ENCODE measurements around the gene HS1BP3.

HS1BP3 gene

GRCh38 chr2:20582600-20583221, 68.2 kb downstream of the HS1BP3 start:
- no peak for DNase-seq

DNA sequence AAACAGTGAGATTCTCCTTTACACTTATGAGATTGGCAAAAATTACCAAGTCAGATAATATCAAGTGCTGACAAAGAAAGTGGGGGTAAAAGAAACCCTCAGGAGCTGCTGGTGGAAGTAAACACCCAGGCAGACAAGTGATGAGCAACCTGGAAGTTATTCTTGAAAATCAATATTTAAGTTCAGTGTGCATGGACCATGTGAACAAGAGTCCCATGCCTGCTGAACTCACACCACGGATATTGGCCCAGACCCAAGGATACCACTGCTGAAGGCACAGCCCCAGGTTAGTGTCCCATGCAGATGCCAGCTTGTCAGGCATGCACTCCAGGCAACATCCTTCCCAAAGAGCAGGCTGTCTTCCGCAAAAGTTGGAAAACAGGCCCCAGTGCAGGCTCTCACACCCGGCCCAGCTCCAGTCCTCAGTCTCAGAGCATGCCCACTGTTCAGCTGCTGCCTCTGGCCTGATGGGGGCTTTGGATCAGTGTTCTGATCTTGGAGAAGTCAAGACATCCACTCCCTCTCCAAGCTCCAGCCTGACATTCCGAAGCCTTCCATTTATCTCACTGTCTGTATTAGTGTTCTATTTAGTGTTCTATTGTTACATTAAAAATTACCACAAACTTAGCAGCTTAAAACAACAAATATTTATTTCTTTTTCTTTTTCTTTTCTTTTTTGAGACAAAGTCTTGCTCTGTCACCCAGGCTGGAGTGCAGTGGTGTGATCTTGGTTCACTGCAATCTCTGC, 70.0 kb downstream of the HS1BP3 start:
- no peak for DNase-seq

- DNase-seq, result no peak
Measured at GRCh38 chr2:20579866-20580265, 71.0 kb downstream of the HS1BP3 start.

- DNase-seq, result no peak
Measured at GRCh38 chr2:20578895-20579825, 71.7 kb downstream of the HS1BP3 start.

DNA sequence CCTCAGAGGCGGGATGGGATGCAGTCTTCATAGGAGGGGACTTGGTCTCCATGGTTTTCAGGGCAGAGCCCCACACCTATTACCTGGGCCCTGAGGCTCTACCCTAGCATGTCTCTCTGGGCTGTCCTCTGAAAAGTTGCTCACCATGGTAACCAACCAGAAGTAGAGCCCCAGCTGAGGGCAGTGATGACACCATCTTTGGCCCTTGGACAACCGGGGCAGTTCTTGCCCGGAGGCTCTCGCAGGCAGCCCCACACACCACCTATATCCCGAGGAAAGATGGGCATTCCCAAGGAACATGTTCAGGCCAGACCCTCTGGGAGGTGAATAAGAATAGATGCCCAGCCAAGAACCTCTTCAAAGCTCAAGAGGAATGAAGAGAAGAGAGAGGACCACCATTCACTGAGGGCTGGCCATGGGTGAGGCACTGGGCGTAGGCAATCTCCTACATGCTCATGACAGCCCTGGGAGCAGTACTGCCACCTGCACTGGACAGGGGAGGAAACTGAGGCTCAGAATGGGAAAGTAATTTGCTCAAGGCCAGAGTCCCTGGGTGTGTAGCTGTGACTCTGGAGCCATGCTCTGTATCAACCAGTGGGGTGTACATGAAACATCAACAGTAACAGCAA, 72.5 kb downstream of the HS1BP3 start:
- DNase-seq, result no peak

- no peak for DNase-seq
Measured at GRCh38 chr2:20577495-20578235, 73.2 kb downstream of the HS1BP3 start.

- DNase-seq, result peak in 1 of 2 experiments; percentile 32
Measured at GRCh38 chr2:20576598-20577115, 74.2 kb downstream of the HS1BP3 start.

- no peak for DNase-seq
Measured at GRCh38 chr2:20575935-20576597, 74.8 kb downstream of the HS1BP3 start.

- DNase-seq, result no peak
Measured at GRCh38 chr2:20575414-20575813, 75.5 kb downstream of the HS1BP3 start.

GRCh38 chr2:20574930-20575329, 76.0 kb downstream of the HS1BP3 start:
- no peak for DNase-seq

- no peak for DNase-seq
Measured at GRCh38 chr2:20574423-20574911, 76.4 kb downstream of the HS1BP3 start.

DNA sequence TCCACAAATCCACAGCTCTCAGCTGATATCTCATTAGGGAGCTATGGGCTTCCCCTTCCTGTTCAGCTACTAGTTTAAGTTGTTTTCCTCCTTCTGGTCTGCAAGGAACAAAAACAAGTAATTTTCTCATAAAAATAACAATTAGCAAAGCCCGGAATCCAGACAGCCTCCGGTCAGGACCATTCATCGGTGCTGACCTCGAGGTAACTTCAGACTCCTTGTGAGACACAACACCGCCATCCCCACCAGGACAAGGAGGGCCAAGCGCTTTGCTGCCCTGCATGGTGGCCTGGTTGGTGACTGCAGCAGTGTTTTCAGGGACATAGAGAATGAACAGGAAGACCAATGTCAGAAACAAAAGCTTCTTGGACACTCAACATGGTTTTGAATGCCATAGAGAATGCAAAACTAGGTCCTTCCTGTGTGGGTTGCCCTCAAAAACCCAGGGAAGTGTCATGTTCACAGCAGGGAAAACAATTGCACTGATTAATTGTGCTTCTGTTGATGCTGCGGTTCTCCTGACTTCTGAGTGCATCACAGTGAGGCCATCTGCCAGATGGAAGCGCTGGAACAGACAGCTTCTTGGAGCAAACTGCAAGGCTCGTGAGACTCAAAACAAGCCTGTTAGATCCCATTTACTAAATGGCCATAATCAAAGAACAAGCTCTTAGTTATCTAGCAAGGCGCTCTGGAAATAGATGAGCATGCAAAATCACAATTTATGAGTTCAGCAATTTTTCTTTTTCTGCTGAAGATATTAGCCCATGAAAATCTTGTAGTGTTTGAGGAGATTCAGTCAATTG, 77.1 kb downstream of the HS1BP3 start:
- no peak for DNase-seq

GRCh38 chr2:20572221-20572620, 78.7 kb downstream of the HS1BP3 start:
- DNase-seq, result no peak

- no peak for DNase-seq
Measured at GRCh38 chr2:20571644-20572215, 79.2 kb downstream of the HS1BP3 start.

- DNase-seq, result no peak
Measured at GRCh38 chr2:20571231-20571630, 79.7 kb downstream of the HS1BP3 start.

- DNase-seq, result no peak
Measured at GRCh38 chr2:20570249-20570648, 80.6 kb downstream of the HS1BP3 start.

- no peak for DNase-seq
Measured at GRCh38 chr2:20569464-20570223, 81.3 kb downstream of the HS1BP3 start.

GRCh38 chr2:20568501-20569463, 82.1 kb downstream of the HS1BP3 start:
- no peak for DNase-seq
